ELR (cell line): Measurements from ENCODE around the gene CRHBP.
A peak's percentile ranks its signal among the peaks of the same experiment; 100 is the strongest.
"Not testable (repeated sequence)": the region's sequence is repeated elsewhere in the genome, so short reads cannot be mapped to it uniquely, and the experiment has no call there.

Source experiments
- DNase-seq: peaks from one replicate; pipeline ENCODE4 v3.0.0-alpha.2; 2015; ENCODE audit warnings: low read depth

CRHBP gene

DNA sequence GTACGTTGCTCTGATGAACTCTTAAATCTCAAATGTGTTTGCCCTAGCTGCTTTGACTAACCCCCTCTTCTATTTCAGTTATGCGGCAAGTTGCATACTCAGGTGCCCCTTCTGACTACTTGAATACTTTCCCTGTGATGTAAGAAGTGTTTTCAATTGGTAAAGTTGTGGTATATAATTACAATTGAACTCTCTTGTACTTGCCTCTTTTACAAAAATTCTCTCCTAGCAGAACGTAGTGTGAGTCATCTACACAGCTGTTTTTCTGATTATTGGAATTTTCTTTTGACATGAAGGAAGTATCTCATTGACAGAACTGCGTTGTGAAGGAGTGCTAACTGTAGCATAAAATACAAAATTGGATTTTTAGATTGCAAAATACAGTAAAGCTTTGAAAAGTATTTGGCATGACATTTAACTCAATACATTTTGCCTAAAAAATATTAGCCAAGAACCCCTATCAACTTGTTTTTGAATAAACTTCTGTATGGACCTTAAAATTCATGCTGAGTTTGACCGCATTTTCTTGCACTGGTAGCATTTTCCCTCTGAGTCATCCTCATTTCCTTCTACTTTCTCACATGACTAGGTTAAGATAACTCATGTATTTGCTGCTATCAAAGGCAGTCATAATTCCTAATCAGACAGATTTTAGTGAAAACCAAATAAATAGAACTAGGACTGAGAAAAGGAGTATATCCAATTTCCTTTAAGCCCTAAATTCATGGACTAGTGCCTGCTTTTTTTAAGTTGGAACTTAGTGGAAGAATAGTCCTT is 6.3 kb downstream of the CRHBP start:
- peak; percentile 83 for DNase-seq

DNA sequence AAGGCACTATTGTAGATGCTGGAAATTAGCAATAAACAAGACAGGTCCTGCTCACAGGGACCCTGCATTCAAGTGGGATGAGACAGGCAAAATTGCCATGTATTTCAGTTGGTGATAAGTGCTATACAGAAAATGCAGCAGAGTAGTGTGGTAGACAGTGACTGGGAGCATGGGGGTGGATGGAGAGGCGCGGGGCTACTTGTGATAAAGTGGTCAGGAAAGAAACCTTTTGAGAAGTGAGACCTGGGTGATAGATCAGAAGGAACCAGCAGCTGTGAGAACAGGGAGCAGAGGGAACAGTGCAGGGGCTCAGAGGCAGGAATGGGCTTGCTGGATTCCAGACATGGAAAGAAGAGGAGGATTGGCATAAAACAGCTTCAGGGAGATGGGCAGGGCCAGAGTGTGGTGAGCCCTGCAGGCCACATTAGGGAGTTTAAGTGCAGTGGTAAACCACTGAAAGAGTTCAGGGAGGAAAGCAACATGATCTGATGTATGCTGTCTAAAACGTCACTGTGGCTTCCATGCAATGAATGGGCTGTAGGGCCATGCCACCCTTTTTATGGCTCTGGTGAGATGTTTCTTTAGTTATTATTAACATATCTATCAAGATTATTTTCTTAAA is 7.3 kb downstream of the CRHBP start:
- peak; percentile 41 for DNase-seq

DNA sequence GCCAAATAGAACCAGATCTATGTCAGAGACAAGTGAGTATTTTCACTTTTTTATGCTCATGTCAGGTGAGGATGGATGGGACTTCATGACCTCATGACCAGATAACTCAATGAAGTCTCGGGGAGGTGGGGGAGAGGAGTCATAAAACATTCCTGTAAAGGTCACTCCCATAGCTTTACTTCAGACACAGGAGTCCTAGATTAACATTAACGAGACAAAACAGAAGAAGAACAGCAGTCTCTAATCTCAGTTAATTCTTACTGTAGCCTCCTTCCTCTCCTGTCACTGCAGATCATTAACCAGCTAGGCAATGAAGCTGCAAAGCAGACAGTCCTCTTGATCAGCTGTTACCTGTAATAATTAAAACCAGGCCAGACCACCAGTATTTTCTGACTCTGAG is 11.2 kb downstream of the CRHBP start:
- DNase-seq: no peak

DNA sequence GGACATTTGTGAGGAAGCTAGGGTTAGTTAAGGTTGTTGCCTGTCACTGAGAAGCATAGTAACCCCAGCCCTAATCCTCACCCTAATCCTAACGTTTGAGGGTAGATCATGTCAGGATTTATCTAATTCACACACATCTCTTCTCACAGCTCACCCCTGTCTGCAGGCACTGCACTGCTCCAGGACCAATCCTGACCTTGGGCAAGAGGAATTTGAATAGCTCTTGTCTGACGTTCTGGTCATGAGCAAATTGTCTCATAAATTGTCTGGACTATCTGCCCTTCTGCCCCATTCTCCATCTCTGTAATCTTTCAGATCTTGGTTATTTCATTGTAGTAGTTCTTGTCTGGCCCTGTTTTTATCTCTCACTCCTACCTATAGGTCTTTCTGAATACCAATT is 18.7 kb downstream of the CRHBP start:
- no peak for DNase-seq

DNA sequence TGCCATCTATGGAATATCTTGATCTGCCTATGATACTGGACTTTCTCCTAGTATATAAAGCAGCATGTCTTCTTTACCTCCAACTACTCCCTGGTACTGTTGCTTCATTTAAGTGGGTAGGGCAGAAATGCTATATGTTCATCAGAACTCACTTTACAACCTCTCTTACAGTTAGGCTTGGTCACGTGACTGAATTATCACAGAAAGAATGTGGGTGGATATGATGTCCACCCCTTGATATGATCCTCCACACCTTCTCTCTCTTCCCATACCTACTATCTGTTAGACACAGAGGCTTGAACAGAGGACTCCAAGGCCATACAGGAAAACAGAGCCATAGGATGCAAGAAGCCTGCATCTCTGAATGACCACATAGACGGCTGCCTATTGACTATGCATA is 19.8 kb downstream of the CRHBP start:
- DNase-seq: no peak

DNA sequence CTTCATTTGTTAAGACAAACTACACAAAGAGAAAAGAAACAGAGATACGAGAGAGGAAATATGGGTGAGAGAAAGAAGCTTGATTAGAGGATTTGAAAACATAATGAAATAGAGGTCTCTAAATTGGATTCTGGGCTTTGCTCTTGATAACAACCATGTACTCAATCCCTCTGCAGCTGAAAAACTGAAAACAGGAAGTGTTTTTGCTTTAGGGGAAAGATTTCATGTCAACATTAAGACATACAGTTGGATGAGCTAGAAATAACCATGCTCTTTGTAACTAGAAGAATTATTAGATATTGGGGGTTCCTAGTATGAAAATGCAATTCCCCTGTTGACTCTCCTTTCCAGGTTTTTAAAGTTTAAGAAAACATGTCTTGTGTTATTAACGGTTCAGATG is 21.9 kb downstream of the CRHBP start:
- DNase-seq: no peak

DNA sequence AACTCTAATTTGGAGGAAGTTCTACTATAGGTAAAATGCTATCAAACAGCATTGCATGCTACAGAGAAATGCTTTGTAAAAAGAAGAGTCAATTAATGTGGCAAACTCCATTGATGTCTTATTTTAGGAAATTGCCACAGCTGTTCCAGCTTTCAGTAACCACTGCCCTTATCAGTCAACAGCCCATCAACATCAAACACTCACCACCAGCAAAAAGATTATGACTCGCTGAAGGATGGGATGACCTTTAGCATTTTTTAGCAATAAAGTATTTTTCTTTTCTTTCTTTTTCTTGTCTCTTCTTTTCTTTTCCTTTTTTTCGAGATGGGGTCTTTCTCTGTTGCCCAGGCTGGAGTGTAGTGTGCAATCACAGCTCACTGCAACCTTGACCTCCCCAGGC is 26.0 kb downstream of the CRHBP start:
- DNase-seq: no peak

DNA sequence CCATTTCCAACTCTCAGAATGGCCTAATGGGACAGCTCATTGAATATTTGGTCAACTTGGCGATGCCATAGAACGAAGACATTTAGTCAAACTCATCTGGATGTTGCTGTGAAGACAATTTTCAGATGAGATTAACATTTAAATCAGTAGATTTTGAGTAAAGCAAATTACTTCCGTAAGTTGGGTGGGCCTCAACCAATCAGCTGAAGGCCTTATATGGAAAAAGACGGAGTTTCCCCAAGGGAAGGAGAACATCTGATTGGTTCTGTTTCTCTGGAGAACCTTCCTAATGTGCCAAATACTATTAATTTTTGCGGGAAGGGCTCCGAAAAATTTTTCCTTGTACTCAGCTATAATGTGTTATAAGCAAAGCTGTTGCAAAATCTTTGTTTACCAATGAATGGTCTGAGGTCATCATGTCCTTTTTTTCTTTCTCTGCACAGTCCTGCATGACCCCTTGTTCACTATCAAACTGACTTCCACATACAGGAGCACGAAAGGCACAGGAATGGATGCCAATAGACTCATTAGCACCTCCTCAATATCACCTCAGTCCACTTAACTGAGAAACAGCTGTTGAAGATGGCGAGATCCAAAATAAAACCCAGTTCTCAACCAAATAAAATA is 27.8 kb downstream of the CRHBP start:
- DNase-seq: no peak

DNA sequence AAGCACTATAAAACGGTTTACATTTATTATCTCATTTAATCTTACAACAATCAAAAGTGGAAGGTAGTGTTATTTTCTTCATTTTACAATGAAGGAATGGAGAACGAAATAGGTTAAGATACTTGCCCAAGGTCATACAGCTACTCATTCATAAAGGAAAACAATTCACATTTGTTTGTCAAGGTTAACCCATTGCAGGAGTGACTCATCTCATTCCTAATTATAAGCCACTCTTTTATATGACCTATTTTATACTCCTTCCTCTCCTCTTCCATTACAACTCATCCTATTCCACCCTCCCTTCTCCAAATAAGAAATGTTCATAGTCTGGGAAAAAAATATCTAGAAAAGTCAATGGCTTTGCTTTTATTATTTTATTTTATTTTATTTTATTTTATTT is 29.6 kb downstream of the CRHBP start:
- peak; percentile 4 for DNase-seq

DNA sequence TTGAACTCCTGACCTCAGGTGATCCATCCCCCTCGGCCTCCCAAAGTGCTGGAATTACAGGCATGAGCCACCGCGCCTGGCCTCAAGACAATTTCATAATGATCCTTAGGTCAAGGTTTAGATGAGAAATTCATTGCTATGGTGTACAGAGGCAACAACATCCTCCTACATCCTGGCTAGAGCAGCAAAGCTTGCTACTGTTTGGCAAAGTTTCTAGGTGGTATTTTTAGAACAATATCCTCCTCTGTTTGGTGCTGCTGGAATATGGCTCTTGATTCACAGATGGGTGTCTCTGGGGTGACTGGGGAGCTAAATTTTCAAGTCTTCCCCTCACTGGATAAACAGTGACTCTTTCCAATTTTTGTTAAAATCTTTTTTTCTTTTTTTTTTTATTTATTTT is 30.6 kb downstream of the CRHBP start:
- DNase-seq: no peak

DNA sequence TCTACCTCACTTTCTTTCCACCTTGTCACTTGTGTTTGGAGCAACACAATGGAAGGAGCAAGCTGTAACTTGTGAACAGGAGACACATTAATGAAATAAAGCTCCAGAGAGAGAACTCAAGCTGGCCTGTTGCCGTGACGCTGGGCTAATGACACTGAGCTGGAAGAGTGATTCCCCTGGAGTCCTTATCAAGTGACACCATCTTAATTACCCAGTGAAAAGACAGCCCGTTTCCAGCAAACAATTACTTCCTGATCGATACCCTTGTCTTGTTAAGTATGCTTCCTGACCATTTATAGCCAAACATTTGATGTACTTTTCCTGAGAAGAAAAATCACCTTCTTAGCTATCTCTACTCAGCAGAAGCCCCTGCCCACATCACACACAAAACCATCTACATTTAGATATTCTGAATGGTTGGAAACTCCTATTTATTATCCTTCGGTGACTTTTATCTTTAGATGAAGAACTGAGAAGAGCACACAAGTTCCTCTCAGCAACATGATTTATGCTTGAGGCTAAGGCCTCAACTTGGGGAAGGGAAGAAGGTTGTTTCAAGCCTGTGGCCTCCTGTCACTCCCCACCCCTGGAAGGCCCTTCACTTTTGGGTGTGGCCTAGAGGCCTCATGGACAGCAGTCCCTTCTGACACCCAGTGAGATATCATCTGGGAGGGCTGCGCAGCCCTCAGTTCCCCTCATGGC is 34.1 kb downstream of the CRHBP start:
- DNase-seq: no peak

DNA sequence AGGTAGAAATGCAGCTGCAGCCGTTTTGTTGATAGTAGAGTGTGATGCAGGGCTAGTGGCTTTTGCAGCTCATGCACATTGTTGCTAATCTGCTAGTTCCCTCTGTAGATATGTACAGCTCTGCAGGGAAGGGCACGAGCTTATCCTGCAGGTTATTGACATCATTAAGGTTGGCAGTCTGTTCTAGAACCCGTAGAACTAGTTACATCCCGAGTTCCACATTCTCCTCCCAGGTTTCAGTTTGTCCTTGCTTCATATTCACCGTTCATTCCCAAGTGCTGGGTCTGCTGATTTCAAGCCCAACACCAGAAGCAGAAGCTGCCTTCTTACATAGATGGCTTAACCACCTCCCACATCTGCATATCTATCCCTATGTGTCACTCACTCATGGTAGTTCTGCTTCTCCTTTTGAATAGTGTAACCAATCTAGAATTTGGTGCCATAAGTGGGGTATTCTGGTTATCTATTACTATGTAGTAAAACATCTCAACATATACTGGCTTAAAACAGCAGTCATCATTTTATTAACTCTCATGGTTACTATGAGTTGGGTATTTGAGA is 38.1 kb downstream of the CRHBP start:
- DNase-seq: no peak

DNA sequence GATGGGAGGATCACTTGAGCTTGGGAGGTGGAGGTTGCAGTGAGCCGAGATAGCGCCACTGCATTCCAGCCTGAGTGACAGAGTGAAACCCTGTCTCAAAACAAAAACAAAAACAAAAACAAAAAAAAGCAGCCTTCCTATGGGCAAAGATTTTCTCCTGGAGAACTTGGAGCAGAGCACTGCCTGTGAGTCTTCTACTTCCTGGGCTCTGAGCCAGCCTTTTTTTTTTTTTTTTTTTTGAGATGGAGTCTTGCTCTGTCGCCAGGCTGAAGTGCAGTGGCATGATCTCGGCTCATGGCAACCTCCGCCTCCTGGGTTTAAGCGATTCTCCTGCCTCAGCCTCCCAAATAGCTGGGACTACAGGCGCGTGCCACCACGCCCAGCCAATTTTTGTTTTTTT is 40.6 kb downstream of the CRHBP start:
- DNase-seq: not testable (repeated sequence)

DNA sequence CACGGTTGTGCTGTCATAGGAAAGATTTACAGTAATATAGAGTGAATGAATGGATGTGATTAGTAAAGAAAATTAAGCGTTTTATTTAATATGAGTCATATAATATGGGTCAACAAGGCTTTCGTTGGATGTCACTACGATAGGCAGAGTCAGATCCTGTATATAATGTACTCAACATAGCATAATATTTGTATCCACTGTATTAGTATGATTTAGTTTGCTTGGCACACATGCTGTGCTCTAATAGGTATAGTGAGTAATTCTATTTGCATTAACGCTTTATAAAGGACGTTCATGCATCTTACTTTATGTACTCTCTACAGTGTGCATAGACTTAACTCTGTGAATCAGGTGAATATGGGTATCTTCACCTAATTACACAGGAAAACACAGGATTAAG is 41.5 kb downstream of the CRHBP start:
- DNase-seq: no peak

DNA sequence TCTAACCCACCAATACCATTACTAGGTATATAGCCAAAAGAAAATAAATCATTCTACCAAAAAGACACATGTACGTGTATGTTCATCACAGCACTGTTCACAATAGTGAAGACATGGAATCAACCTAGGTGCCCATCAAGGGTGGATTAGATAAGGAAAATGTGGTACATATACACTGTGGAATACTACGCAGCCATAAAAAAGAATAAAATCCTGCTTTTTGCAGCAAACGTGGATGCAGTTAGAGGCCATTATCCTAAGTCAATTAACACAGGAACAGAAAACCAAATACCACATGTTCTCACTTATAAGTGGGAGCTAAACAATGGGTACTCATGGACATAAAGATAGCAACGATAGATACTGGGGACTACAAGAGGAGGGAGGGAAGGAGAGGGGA is 45.4 kb downstream of the CRHBP start:
- DNase-seq: not testable (repeated sequence)

DNA sequence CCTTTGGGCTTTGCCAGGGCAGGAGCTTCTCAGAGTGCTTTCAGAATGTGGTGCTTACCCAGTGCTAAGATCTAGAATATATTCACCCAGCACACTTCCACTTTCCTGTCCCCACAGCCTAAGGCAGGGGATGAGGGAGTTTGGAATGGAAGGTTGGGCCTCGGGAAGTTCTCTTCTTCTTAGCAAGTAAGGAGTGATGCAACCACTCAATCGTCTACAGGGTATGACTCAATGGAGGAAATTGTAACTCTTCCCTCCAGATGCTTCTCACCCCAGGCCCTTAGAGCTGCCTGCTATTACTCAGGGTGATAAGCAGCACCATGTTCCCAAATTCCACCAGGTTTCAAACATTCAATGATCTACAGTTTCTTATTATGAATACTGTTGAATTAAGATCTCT is 46.6 kb downstream of the CRHBP start:
- peak; percentile 91 for DNase-seq

DNA sequence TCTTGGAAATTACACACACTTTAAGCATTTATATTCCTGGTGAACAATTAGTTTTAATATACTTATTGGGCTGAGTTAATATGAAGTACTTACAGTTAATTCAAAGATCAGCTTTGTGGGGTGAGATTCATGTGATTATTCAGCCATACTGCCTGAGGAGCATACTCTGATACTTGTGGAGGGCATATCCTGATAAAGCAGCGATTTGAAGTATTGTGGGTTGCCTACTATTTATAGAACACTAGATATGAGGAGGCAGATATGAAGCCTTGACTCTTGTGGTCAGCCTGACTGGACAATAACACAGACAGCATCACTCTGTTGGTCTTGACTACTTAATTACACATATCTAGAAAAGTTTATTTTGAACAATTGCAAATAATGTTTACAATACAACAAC is 50.4 kb downstream of the CRHBP start:
- no peak for DNase-seq

DNA sequence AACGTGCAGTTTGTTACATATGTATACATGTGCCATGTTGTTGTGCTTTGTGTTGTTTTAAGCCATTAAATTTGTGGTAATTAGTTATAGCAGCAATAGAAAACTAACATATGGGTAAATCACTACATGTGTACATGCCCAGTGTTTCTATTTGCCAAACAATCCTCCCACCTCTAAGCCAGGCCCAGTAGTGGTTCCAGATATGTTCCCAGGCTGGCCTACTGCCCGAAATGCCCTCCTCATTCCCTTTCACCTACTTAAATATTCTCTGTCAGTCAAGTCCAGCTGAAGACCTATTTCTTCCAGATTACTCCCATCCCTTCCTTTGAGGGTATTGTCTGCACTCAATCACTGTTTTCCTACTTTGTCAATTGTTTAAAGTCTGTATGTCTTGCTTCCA is 53.3 kb downstream of the CRHBP start:
- no peak for DNase-seq

DNA sequence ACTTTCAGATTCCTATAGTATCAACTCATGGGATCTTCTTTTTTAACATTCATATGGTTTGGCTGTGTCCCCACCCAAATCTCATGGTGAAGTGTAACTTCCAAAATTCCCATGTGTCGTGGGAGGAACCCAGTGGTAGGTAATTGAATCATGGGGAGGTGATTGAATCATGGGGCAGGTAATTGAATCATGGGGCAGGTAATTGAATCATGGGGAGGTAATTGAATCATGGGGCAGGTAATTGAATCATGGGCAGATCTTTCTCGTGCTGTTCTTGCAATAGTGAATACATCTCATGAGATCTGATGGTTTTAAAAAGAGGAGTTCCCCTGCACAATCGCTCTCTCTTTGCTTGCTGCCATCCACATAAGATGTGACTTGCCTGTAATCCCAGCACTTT is 55.6 kb downstream of the CRHBP start:
- no peak for DNase-seq

DNA sequence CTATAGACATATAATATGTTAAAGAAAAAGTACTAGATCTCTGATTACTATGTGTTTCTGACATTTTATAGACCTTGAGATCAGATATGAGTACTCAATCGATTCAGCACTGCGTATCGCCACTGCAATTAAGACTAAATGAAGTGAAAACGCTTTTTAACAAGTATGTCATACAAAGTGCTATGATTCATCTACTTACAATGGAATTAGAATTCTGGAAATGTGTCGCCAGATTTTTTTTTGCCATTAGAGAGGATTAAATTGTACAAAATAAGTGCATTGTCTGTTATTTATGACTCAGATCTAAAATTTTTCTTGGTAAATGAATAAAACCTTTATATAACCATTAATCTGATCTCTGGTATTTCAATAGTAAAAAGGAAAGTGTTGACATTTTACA is 57.4 kb downstream of the CRHBP start:
- no peak for DNase-seq

DNA sequence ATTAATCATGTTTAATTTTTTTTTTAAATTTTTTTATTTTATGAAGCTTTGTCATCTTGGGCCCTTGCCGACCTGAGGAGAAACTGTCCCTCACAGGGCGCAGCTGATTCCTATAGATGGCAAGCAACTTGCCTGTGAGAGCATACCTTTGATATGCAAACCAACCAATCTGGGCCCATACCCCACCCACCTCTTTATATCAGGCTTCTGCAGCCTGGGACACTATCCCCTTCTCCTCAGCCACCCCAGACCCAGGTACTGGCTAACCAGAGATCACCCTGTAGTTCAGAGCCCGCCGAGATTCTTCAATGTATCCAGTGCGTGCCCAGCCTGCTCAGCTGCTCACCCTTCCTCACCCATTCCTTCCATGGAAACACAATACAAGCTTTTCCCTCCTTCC is 58.7 kb downstream of the CRHBP start:
- DNase-seq: no peak

DNA sequence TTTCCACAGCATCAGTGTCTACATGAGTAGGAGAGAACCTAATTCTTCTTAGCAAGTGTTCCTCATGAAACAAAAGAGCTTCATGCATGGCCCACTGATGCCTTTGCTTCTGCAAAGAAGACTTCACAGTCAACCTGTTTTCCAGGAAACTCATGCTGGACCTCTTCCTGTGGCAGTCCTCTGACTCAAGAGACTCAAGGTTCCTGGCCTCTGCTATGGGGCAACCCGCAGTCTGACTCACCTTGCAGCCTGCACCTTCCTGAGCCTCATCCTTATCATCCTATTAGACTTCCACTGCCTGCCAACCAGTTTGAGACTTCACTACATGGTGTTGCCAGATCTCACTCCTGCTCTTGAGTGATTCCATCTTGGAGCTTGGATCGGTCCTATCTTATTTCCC is 59.8 kb downstream of the CRHBP start:
- peak; percentile 60 for DNase-seq
